Type B pancreatic cell (in vitro differentiated cells): ENCODE results near the gene CCRL2. TPM values are rescaled to one million over a fixed set of nuclear protein-coding genes. Genes with fewer than 3 reads are reported as not detected.

Experiments used
- DNase-seq: peaks from one replicate; pipeline ENCODE4 v3.0.0; 2021; ENCODE audit warnings: mixed read lengths; ENCODE audit not compliant: unreplicated experiment; ENCODE audit errors: extremely low spot score
- H3K27ac Mint-ChIP-seq: 2 replicates; pipeline ENCODE4 v1.8.0; 2021; ENCODE audit warnings: mild to moderate bottlenecking, mixed read lengths
- H3K27me3 Mint-ChIP-seq: 2 replicates; pipeline ENCODE4 v1.8.0; 2021; ENCODE audit warnings: mixed read lengths
- H3K36me3 Mint-ChIP-seq: 2 replicates; pipeline ENCODE4 v1.8.0; 2021; ENCODE audit warnings: mixed read lengths
- H3K4me1 Mint-ChIP-seq: one replicate; pipeline ENCODE4 v1.8.0; 2021; ENCODE audit warnings: mixed read lengths; ENCODE audit not compliant: unreplicated experiment
- H3K4me3 Mint-ChIP-seq: 2 replicates; pipeline ENCODE4 v1.8.0; 2021; ENCODE audit warnings: mild to moderate bottlenecking, mixed read lengths
- H3K9me3 Mint-ChIP-seq: 2 replicates; pipeline ENCODE4 v1.8.0; 2021; ENCODE audit warnings: mixed read lengths
- CTCF ChIP-seq: fragments of 200-600 bp; sonication (generic); conservative IDR thresholded peaks from 2 replicates; pipeline ENCODE4 v1.5.0; 2021; ENCODE audit warnings: antibody characterized with exemption, mild to moderate bottlenecking
- total RNA-seq: library from RNA; stranded (reverse); gene quantifications from 2 replicates; pipeline ENCODE4 v1.2.1, GENCODE V29; 2021; ENCODE audit warnings: low replicate concordance

CCRL2 gene
- total RNA-seq, 1 donor from 2014 or later, result 0.34 TPM

DNA sequence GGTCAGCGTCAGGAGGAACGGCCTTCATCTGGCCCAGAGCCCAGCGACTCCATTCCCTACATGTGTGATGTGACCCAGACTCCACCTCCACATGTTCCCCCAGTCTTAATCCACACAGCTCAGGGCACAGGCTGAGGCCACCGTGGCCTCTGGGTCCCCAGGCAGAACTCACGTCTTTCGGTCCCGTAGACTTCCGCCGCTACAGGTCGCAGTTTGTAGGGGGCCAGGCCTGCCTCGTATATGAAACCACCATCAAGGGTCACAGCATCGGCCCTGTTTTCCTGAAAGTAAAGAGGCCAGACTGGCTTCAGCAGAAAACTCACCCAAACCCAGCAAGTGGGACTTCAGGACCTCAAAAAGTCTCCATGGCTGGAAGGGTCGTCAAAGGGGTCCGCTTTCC lies 49.1 kb downstream of the CCRL2 start:
- H3K36me3 Mint-ChIP-seq, result no peaks in the 10 kb centered on the region
- no peaks in the 10 kb centered on the region for H3K9me3 Mint-ChIP-seq
- no peak overlapping the region for H3K27ac Mint-ChIP-seq
- H3K27me3 Mint-ChIP-seq, result peaks cover 41% of the 10 kb centered on the region
- H3K4me1 Mint-ChIP-seq, result no peaks in the 10 kb centered on the region
- DNase-seq, result no peak
- no peak overlapping the region for H3K4me3 Mint-ChIP-seq
- no peak for TF ChIP-seq CTCF

Other genes with a start within 250 kb of the CCRL2 start
- gene CCR1, start 198.9 kb upstream of the CCRL2 start, total RNA-seq, result 0.98 and 1.3 TPM in 2 replicates
- gene CCR3, start 164.8 kb upstream of the CCRL2 start, total RNA-seq, result 0.14 TPM in 1 of 2 replicates, not detected in the other
- gene CCR2, start 53.1 kb upstream of the CCRL2 start, total RNA-seq, result not detected in 2 replicates
- 0.12 and 0.22 TPM in 2 replicates for gene CCR5, start 36.3 kb upstream of the CCRL2 start, total RNA-seq
- not detected in 2 replicates for gene LTF, start 57.6 kb downstream of the CCRL2 start, total RNA-seq
- gene RTP3, start 90.7 kb downstream of the CCRL2 start, total RNA-seq, result not detected in 2 replicates
- gene LRRC2, start 159.0 kb downstream of the CCRL2 start, total RNA-seq, result 0.31 TPM in 2 replicates
- not detected in 2 replicates for gene FAM240A, start 205.3 kb downstream of the CCRL2 start, total RNA-seq